Heart left ventricle (tissue), 13 donors: ENCODE data around the gene PYROXD2.

ENCODE experiments used
- POLR2A ChIP-seq, 2 donors: fragments of 450-650 bp; IDR thresholded peaks; one replicate each; pipeline ENCODE4 v1.6.1; 2017; ENCODE audit warnings: antibody characterized with exemption in 2 of 2, mild to moderate bottlenecking in 2 of 2, moderate library complexity in 2 of 2
- TF ChIP-seq, protein P1 (sequence below), 12 donors: fragments of 200-600 bp; sonication (generic) in 4 of 12; IDR thresholded peaks; one replicate each; pipeline versions ENCODE4 v1.5.0 to v1.8.0; 2018 to 2022; ENCODE audit warnings: antibody characterized with exemption in 12 of 12, mild to moderate bottlenecking in 5 of 12
- donor health status: ischemic (EF 13 %, LVEDD 7.1; RV severe dilation, severe dysfunction).
- donor health status: DM: no; HTN: yes; CAD: no.
- donor health status: DM: no; HTN: no; CAD: no.
- donor health status: ischemic (EF 25% LVEDD 6.9; RV normal size, moderate dysfunction).
- donor health status: ischemic (EF 25% LVEDD 5.7; RV mildly dilated, moderate dysfunction).
- donor health status: ischemic (EF 35%, LVEDD 5.7; RV mildly dilated, moderate dysfunction).
- donor health status: nonischemic (EF 11% LVEDD 7.7; RV severe dilation, severe dysfunction).
- donor health status: DM: yes; HTN: yes; CAD: no.
- donor health status: PGD.
- donor health status: ischemic (EF 29% LVEDD 5.4; RV normal size, mild dysfunction).
- donor health status: nonischemic (EF 23%, LVEDD 6.1; RV moderate dilation, normal function).

GRCh38 chr10:98338318-98338717 is 76.7 kb downstream of the PYROXD2 start:
- TF ChIP-seq, protein P1, sequence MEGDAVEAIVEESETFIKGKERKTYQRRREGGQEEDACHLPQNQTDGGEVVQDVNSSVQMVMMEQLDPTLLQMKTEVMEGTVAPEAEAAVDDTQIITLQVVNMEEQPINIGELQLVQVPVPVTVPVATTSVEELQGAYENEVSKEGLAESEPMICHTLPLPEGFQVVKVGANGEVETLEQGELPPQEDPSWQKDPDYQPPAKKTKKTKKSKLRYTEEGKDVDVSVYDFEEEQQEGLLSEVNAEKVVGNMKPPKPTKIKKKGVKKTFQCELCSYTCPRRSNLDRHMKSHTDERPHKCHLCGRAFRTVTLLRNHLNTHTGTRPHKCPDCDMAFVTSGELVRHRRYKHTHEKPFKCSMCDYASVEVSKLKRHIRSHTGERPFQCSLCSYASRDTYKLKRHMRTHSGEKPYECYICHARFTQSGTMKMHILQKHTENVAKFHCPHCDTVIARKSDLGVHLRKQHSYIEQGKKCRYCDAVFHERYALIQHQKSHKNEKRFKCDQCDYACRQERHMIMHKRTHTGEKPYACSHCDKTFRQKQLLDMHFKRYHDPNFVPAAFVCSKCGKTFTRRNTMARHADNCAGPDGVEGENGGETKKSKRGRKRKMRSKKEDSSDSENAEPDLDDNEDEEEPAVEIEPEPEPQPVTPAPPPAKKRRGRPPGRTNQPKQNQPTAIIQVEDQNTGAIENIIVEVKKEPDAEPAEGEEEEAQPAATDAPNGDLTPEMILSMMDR (IDR thresholded peaks at IDR 0.05) = peak in 1 of 12 donors; percentile 12
- TF ChIP-seq POLR2A (IDR thresholded peaks at IDR 0.05) = no peak
